GM19025 (cell line): ENCODE data around the gene PC.
"Not testable (repeated sequence)": the region's sequence is repeated elsewhere in the genome, so short reads cannot be mapped to it uniquely, and the experiment has no call there.

ENCODE experiments used
- ATAC-seq: cut with Tn5 transposase; IDR thresholded peaks from one replicate; pipeline ENCODE4 v1.9.1; 2021; ENCODE audit warnings: mild to moderate bottlenecking, low read depth, moderate library complexity; ENCODE audit not compliant: unreplicated experiment

PC gene

GRCh38 chr11:66958232-66958955 lies at the start of gene PC:
Gene PC (minus strand): TSS chr11:66958383. CDS start chr11:66872159, 86,224 bp downstream.
- ATAC-seq = peak; percentile 94

GRCh38 chr11:67007126-67007525 lies 48.9 kb upstream of the PC start:
- ATAC-seq = no peak

GRCh38 chr11:67006029-67006884 lies 48.1 kb upstream of the PC start:
- ATAC-seq = no peak

- not testable (repeated sequence) for ATAC-seq
Observed at GRCh38 chr11:67005200-67005599, 47.0 kb upstream of the PC start.

- ATAC-seq = no peak
Observed at GRCh38 chr11:67002921-67003411, 44.8 kb upstream of the PC start.

- no peak for ATAC-seq
Observed at GRCh38 chr11:67002297-67002913, 44.2 kb upstream of the PC start.

GRCh38 chr11:67001332-67001731 lies 43.1 kb upstream of the PC start:
- ATAC-seq = no peak

GRCh38 chr11:66999555-66999954 lies 41.4 kb upstream of the PC start:
- no peak for ATAC-seq

- no peak for ATAC-seq
Observed at GRCh38 chr11:66996609-66997273, 38.6 kb upstream of the PC start.

- no peak for ATAC-seq
Observed at GRCh38 chr11:66992041-66992440, 33.9 kb upstream of the PC start.

- ATAC-seq = not testable (repeated sequence)
Observed at GRCh38 chr11:66989360-66989759, 31.2 kb upstream of the PC start.

- ATAC-seq = not testable (repeated sequence)
Observed at GRCh38 chr11:66988741-66989140, 30.6 kb upstream of the PC start.

- no peak for ATAC-seq
Observed at GRCh38 chr11:66987924-66988637, 29.9 kb upstream of the PC start.

GRCh38 chr11:66987158-66987620 lies 29.0 kb upstream of the PC start:
- ATAC-seq = no peak

- ATAC-seq = no peak
Observed at GRCh38 chr11:66986178-66986545, 28.0 kb upstream of the PC start.

GRCh38 chr11:66985508-66986177 lies 27.5 kb upstream of the PC start:
- no peak for ATAC-seq

- no peak for ATAC-seq
Observed at GRCh38 chr11:66983275-66983924, 25.2 kb upstream of the PC start.

- ATAC-seq = no peak
Observed at GRCh38 chr11:66981976-66982578, 23.9 kb upstream of the PC start.
